Peyer's patch (tissue), 4 donors: Measurements from ENCODE around the gene TSC22D3.

ENCODE experiments used
- CTCF ChIP-seq, 6 experiments: fragments of 450-650 bp in 4 of 6; fragments of 200-600 bp in 2 of 6; sonication (generic) in 1 of 6; IDR thresholded peaks; one replicate each; pipeline ENCODE4 v1.5.1; 2017 to 2019; ENCODE audit warnings: antibody characterized with exemption in 6 of 6, mild to moderate bottlenecking in 3 of 6, moderate library complexity in 1 of 6
- POLR2A ChIP-seq, 2 donors: fragments of 450-650 bp; IDR thresholded peaks; one replicate each; pipeline ENCODE4 v1.5.1; 2017; ENCODE audit warnings: antibody characterized with exemption in 2 of 2, mild to moderate bottlenecking in 2 of 2, moderate library complexity in 2 of 2

GRCh38 chrX:107764845-107765608 is 10.6 kb downstream of the TSC22D3 start:
- no peak for TF ChIP-seq CTCF (IDR thresholded peaks at IDR 0.05)
- TF ChIP-seq POLR2A (IDR thresholded peaks at IDR 0.05), result no peak
